DMS53 treated with DMSO at 0.1 percent for 48 hours (cell line): ENCODE measurements around the gene ABCC11.
A peak's percentile ranks its signal among the peaks of the same experiment; 100 is the strongest.

ENCODE experiments used
- DNase-seq: peaks from one replicate; lab custom pipeline; 2025; ENCODE audit not compliant: unreplicated experiment; lab: John Stamatoyannopoulos, UW

The ABCC11 gene

DNA sequence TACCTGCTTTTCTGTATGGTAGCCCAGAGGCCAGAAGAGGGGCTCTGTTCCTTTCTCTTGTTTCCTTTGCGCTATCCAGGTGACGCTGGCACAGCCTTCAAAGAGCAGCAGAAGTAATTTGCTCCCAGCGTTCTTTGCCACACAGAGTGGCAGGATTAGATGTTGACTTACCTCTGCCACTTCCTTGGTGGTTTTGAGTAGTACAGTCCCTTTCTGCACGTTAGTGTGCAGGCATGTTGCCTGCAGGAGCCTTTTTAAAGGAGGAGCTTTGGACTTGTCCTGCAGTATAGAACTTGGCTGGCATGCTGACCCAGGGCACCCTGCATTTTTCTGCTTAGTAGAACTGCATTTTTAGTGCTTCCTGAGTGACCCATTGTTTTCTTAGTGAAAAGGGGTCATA, at the start of gene ABCC11:
Gene ABCC11 (minus strand): TSS at position 229 of the 400 bp plus-strand sequence. CDS start 15,618 bp downstream, outside the sequence.
- DNase-seq = no peak

DNA sequence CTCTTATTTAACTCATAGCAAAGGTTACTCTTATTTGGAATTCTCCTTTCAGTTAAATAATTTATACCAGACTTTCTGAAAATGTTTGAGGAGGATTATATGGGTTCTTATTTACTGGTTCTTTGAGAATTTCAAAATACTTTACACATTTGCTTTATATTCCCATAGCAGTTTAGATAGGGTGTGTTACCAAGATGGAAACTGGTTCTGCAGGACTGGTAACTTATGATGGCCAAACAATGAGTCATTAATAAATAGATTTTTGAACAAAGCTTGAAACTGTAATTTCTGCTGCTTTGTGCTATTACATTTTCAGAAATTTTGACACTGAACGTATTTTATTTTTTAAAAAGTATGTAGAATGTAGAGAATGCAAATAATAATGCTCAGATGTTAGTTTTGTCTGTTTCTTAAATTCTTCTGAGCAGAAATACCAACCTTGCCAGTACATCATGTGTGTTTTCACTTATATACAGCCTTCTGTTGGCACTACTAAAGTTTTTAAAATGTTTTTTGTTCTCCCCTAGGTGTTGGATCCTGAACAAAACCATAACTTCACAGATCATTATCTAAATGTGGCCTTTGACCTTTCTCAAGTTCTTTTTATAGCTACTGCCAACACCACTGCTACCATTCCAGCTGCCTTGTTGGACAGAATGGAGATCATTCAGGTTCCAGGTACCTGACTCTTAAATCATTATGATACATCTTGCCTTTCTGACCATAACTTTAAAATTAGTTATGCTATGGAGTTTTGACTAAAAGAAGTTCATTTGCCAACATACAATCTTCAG, 48.3 kb upstream of the ABCC11 start:
- peak; percentile 74 for DNase-seq

DNA sequence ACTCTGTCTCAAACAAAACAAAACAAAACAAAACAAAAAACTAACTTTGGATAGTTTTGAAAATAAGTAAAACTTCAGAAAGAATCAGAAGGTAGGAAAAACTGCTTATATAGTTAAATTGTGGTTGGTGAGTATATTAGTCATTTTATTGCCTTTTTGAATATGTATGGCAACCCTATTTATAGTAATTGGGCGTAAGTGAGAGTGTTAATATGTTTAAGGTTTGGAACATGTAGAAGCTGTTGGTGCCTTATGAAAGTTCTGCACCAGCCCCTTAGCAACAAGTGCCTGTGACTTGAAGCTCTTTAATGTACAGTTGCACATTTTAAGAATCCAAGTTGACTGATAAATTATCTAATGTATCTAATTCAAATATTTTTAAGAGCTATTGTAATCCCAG, 47.4 kb upstream of the ABCC11 start:
- DNase-seq = no peak

GRCh38 chr16:48292452-48292851, 45.1 kb upstream of the ABCC11 start:
- peak; percentile 5 for DNase-seq

GRCh38 chr16:48291754-48292153, 44.4 kb upstream of the ABCC11 start:
- no peak for DNase-seq

DNA sequence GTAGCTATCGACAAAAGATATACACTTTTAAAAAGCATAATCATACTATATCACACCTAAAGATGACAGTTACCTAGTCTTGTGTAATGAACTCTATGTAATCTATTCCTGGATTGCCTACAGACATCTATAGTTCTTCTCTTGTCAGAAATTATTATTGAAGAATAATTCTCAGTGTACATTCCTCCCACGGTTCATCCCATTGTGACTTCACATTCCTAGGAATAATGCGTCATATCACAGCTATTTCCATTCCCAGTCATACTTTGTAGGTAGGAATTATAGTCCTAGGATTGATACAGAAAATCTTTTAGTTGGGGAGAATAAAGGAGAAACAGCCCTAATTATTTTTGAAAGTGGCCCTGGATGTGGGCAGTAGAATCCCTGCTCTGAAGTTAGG, 44.0 kb upstream of the ABCC11 start:
- DNase-seq = no peak

GRCh38 chr16:48287239-48287638, 39.9 kb upstream of the ABCC11 start:
- no peak for DNase-seq

DNA sequence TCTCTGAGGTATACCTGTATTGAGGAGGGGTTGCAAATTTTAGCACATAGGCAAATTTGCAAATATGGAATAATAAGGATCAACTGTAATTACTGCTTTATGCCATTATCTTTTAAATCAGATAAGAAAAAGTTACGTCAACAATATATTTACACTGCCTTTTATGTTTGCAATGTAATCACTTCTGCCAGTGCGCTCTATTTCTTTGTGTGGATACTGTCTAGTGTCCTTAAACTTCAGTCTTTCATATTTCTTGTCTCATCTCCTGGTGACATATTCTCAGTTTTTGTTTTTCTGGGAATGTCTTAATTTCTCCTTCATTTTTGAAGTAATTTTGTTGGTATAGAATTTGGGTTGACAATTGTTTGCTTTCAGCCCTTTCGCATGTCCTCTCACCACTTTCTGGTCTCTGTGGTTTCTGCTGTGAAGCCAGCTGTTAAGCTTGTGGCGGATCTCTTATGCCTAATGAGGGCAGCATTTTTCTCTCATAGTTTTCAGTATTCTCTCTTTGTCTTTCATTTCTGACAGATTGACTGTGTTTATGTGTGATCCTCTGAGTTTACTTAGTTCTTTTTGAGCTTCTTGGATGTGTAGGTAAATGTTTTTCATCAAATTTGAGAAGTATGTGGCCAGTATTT, 37.6 kb upstream of the ABCC11 start:
- no peak for DNase-seq

- DNase-seq = no peak
These were observed 35.4 kb upstream of the ABCC11 start for GRCh38 chr16:48282636-48283263.

GRCh38 chr16:48280546-48280945, 33.2 kb upstream of the ABCC11 start:
- no peak for DNase-seq

DNA sequence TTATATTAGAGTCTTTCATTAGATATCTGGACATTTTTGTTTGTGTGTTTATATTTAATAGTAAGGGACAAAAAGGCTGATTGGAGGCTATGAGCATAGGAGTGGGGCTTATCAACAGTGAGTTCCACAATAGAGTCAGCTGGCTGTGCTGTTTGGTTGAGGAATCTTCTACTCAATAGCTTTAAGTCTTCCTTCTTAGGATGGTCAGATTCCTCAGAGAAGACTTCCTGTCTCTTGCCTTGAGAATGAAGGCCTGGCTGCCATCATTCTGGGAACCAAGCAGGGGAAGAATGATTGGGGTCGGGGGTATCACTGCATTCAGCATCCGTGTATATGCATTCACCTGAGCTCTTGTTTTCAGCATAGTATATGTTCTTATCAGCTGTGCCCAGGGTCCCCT, 31.9 kb upstream of the ABCC11 start:
- no peak for DNase-seq

DNA sequence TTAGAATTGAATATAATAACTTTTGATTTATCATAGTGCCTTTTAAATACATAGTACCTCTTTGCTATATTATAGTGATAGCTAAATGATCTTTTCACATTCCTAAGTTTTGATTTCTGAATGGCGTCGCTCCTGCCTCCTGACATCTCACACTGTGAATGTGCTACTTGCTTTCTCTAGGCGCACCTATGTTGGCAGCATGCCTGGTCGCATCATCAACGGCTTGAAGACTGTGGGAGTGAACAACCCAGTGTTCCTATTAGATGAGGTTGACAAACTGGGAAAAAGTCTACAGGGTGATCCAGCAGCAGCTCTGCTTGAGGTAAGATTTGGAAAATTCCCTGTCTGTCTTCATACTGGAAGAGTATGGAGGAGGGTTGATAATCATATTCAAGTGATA, 29.8 kb upstream of the ABCC11 start:
- DNase-seq = no peak

DNA sequence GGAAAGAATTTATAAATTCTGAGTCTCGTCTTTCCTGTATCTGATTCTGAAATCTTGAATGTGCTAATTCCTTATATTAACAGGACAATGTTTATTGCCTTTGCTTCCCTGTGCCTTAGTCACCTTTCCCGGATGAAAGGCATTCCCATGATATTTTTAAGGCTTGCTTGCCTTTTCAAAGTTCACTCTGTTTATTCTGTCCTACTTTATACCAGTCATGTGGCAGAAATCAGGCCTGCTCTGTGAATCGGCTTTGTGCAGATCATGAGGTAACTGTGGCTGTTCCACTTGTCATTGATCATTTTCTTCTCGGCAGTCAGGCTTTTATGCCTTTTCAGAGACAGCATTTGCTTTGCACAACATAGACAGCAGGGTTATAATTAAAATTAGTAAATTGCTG, 28.8 kb upstream of the ABCC11 start:
- no peak for DNase-seq

DNA sequence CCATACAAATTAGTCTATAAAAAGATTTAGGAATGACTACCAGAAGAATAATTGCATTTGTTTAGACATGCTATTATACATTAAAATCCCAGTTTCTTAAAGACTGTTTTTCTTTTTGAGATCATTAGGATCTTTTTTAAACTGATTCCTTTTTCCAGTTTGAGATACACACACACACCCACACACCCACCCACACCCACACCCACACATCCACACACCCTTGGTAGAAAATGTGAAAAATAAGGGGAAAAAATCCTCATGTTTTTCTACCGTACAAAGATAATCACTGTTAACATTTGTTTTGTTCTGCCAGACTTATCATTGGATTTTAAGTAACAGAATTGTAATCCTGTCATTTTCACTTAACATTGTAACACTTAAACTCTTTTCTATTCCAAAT, 27.1 kb upstream of the ABCC11 start:
- no peak for DNase-seq

DNA sequence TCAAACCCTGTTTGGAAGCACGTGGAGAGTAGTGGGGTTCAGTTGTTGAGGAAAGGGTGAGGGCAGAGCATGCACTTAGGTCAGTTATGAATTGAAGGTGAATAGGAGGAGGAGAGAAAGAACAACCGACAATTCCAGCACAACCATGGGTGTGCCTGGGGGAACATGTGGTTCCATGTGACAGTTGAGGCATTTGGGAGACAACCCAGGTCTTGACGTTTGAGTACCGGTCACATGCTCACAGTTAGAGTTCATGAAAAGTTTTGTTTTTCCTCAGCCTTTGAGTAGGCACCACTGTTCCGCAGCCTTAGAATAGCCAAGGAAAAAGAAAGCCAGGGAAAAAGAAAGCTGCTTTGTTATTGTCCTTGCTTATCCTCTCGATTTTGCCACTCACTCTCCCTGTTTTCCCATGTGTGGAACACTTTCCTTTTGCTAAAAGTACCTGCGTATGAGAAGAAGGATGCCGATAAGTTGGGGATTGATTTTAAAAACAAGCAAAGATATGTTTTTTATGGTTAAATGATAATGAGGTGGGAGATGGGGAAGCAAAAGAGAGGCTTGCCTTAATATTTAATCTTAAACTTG, 25.6 kb upstream of the ABCC11 start:
- DNase-seq = no peak

DNA sequence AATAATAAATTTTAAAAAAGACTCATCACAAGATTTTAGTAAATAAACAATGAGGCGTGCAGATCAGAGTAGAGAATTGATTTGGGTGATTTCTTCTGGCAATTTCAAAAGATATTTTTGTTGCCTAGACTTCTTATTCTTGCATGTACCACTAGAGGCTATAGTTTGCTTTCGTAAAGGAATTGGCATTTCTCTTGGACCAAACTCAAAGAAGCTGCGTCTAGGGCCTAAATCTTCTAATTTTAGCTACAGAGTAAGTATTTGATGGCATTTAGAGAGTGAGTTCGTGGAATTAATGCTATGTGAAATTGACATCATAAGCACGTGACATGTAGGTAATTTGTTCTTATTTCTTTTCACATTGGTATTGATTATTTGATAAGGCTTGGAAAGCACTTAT, 24.4 kb upstream of the ABCC11 start:
- DNase-seq = no peak

DNA sequence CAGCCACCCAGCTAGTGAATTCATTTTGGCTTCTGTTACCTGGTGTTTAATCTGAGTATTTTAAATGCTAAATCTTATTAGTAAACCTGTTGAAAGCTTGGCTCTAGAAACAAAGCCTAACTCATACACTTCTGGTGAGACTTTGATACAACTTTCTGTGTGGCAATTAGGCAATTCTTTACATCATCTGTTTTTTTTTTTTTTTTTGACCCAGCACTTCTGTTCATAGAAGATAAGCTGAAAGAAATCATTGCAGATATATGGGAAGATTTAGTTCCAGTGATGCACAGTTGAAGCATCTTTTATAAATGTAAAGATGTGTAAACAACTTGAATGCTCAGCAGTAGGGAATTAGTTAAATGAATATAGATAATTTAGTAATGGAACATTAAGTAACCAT, 21.7 kb upstream of the ABCC11 start:
- DNase-seq = no peak

DNA sequence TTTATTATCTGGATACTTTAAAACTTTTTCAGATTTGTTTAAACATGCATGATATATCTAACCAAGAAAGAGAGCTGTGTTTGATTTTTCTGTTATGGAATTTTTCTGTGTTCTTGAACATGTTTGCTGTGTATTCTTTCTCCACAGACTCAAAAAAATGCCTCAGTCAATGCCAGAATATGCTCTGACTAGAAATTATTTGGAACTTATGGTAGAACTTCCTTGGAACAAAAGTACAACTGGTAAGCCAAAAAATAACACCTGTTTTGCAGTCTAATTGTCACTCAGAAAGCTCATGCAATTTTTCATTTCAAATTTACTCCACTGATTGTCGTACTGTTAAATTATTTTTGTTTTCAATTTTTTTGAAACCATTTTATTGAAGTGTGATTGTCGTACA, 15.3 kb upstream of the ABCC11 start:
- DNase-seq = no peak

GRCh38 chr16:48261569-48261968, 14.2 kb upstream of the ABCC11 start:
- no peak for DNase-seq

GRCh38 chr16:48256579-48257177, 9.3 kb upstream of the ABCC11 start:
- no peak for DNase-seq

DNA sequence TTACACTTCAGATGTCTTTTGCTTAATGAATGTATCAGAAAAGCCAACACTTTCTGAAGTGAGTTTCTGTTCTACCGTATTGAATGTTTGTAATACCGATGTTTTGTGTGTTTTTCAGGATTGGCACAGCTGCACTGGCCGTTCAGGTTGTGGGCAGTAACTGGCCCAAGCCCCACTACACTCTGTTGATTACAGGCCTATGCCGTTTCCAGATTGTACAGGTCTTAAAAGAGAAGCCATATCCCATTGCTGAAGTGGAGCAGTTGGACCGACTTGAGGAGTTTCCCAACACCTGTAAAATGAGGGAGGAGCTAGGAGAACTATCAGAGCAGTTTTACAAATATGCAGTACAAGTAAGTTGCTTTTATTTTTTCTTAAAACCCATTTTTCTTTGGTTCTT, 4.7 kb upstream of the ABCC11 start:
- DNase-seq = no peak
